Panc1 (cell line): ENCODE measurements around the gene CAMK1D. TPM values are rescaled to one million over a fixed set of nuclear protein-coding genes. Genes with fewer than 3 reads are reported as not detected.

Experiments
- ATAC-seq: fragments of 200-7000 bp; cut with Tn5 transposase; 2 replicates; pipeline ENCODE4 v1.9.1; 2020; ENCODE audit warnings: mild to moderate bottlenecking, moderate library complexity
- BruUV-seq: library from RNA; stranded (reverse); fragments of 400-500 nt; replicated peaks from 2 replicates; lab custom pipeline; 2021; lab: Mats Ljungman, UMichigan
- CTCF ChIA-PET: fragments of 300-600 bp; sonication (Branson Sonifier 250); formaldehyde crosslinking; loops from one replicate; lab custom pipeline; 2022; ENCODE audit warnings: antibody characterized with exemption; lab: Charles Lee
- POLR2A ChIA-PET: fragments of 300-600 bp; sonication (Branson Sonifier 250); formaldehyde crosslinking; loops from one replicate; lab custom pipeline; 2022; ENCODE audit warnings: antibody characterized with exemption; lab: Charles Lee
- DNase-seq: peaks from one replicate; pipeline ENCODE4 v3.0.0-alpha.2; 2010; ENCODE audit warnings: low read depth, low spot score
- H3K27ac ChIP-seq: 2 replicates; pipeline ENCODE4 v1.5.1; 2011; ENCODE audit warnings: mild to moderate bottlenecking, low read length, inconsistent platforms
- H3K27me3 ChIP-seq: fragments of 200-500 bp; sonication (Bioruptor generic); 2 replicates; pipeline ENCODE4 v1.6.0; 2014; ENCODE audit warnings: low read length, inconsistent platforms; ENCODE audit not compliant: control insufficient read depth, insufficient read depth
- H3K36me3 ChIP-seq: fragments of 200-500 bp; sonication (Bioruptor generic); 2 replicates; pipeline ENCODE4 v1.5.1; 2014; ENCODE audit warnings: inconsistent platforms, mild to moderate bottlenecking, low read length, moderate library complexity; ENCODE audit not compliant: control insufficient read depth, insufficient read depth
- H3K4me1 ChIP-seq: 2 replicates; pipeline ENCODE4 v1.5.1; 2011; ENCODE audit warnings: inconsistent platforms, mild to moderate bottlenecking, low read length, moderate library complexity; ENCODE audit not compliant: control insufficient read depth, insufficient read depth
- H3K4me3 ChIP-seq, 2 experiments: 2 replicates each; pipeline ENCODE4 v1.5.1; 2011 to 2012; ENCODE audit warnings: low read depth in 2 of 2, low read length in 2 of 2, mild to moderate bottlenecking in 2 of 2, inconsistent platforms in 1 of 2, moderate library complexity in 1 of 2
- H3K9me3 ChIP-seq: fragments of 200-500 bp; sonication (Bioruptor generic); 2 replicates; pipeline ENCODE4 v1.5.1; 2014; ENCODE audit warnings: low read depth, mild to moderate bottlenecking, inconsistent platforms, low read length, moderate library complexity; ENCODE audit not compliant: control insufficient read depth, insufficient read depth
- POLR2AphosphoS5 ChIP-seq: IDR thresholded peaks from 2 replicates; pipeline ENCODE4 v1.6.1; 2012; ENCODE audit warnings: mild to moderate bottlenecking, low read depth, low read length, moderate library complexity
- SIN3A ChIP-seq: IDR thresholded peaks from 2 replicates; pipeline ENCODE4 v1.6.1; 2012; ENCODE audit warnings: low read depth, mild to moderate bottlenecking, low read length, moderate library complexity, borderline replicate concordance; ENCODE audit not compliant: insufficient read depth
- TCF7L2 ChIP-seq: IDR thresholded peaks from 2 replicates; pipeline ENCODE4 v1.6.1; 2011; ENCODE audit warnings: mild to moderate bottlenecking, low read depth, low read length, inconsistent platforms
- in situ Hi-C: cut with HindIII; loops from 2 replicates; pipeline ENCODE4 v1.10.0; 2016; ENCODE audit warnings: low sequenced_read_pairs, low pct_unique_long_range_greater_than_20kb
- intact Hi-C: fragments of 100-400 bp; cut with micrococcal nuclease; formaldehyde crosslinking; loops from one replicate; pipeline ENCODE4 v1.10.0; 2022; ENCODE audit not compliant: unreplicated experiment
- total RNA-seq: library from RNA; stranded (reverse); gene quantifications from one replicate; pipeline ENCODE4 v1.2.1, GENCODE V29; 2021; ENCODE audit not compliant: unreplicated experiment
- TF ChIP-seq, protein P1 (sequence below): fragments of 450-650 bp; IDR thresholded peaks from 2 replicates; pipeline ENCODE4 v1.5.1; 2017; ENCODE audit warnings: mild to moderate bottlenecking
- TF ChIP-seq, protein P2 (sequence below), 2 experiments: IDR thresholded peaks; 2 replicates each; pipeline ENCODE4 v1.6.1; 2011 to 2012; ENCODE audit warnings: low read depth in 2 of 2, control low read depth in 1 of 2, low read length in 1 of 2, mild to moderate bottlenecking in 1 of 2, moderate library complexity in 1 of 2; ENCODE audit not compliant: insufficient read depth in 1 of 2

Gene CAMK1D
- total RNA-seq, 1 experiment from 2014 or later, result 5.7 TPM

DNA sequence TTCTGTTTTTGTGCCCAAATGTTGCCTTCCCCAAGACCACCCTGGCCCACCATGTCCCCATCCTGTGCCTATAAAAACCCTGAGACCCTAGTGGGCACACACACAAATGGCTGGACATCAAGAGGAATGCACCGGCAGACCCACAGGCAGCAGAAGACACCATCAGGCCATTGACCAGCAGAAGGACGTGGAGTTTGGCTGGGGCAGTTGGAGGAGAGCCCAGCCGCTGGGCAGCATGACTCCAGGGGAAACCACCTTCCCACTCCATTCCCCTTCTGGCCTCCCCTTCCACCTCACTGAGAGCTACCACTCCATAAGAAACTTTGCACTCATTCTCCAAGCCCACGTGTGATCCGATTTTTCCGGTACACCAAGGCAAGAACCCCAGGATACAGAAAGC, 309.2 kb downstream of the CAMK1D start:
- no peak overlapping the region for H3K27ac ChIP-seq
- no TSS peak for BruUV-seq
- CTCF ChIA-PET, result no interaction called here

DNA sequence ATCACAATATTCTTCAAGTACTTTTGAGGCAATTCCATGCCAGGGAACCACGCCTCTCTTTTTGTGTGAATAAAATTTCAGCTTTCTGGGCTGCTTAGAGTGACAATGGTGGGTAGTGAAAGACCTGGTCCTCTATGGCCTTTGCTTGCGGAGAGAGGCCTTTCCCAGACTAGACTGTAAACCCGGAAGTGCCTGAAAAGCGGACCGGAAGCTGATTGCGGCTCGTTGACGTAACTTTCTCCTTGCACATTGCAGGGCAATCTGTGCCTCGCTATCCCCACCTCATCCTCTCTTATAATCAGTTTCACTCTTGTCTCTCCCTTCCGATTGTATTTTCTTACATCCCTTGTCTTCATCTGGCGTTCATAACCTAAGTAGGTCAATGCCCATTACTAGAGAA, 310.4 kb downstream of the CAMK1D start:
- POLR2A ChIA-PET, result no interaction called here
- Histone ChIP-seq H3K4me1 (no peaks in the 10 kb centered on the region), H3K4me3 (no peak overlapping the region), H3K27ac (no peak overlapping the region), H3K36me3 (no peaks in the 10 kb centered on the region), H3K27me3 (no peaks in the 10 kb centered on the region), H3K9me3 (no peaks in the 10 kb centered on the region)
- TF ChIP-seq TCF7L2 (no peak), POLR2AphosphoS5 (no peak)
- intact Hi-C loops, result loop anchor here (5.0 kb wide), 1 partner anchor 397 kb away; no protein-coding TSS in a partner anchor
- CTCF ChIA-PET, result no interaction called here
- BruUV-seq, result no TSS peak
- in situ Hi-C loops, result no loop called here
- ATAC-seq (no peak), DNase-seq (no peak)

More for the DNA sequence above, 309.2 kb downstream of the CAMK1D start:
- TF ChIP-seq, protein P1, sequence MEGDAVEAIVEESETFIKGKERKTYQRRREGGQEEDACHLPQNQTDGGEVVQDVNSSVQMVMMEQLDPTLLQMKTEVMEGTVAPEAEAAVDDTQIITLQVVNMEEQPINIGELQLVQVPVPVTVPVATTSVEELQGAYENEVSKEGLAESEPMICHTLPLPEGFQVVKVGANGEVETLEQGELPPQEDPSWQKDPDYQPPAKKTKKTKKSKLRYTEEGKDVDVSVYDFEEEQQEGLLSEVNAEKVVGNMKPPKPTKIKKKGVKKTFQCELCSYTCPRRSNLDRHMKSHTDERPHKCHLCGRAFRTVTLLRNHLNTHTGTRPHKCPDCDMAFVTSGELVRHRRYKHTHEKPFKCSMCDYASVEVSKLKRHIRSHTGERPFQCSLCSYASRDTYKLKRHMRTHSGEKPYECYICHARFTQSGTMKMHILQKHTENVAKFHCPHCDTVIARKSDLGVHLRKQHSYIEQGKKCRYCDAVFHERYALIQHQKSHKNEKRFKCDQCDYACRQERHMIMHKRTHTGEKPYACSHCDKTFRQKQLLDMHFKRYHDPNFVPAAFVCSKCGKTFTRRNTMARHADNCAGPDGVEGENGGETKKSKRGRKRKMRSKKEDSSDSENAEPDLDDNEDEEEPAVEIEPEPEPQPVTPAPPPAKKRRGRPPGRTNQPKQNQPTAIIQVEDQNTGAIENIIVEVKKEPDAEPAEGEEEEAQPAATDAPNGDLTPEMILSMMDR, result no peak
- TF ChIP-seq TCF7L2 (no peak), SIN3A (no peak), POLR2AphosphoS5 (no peak)
- H3K36me3 ChIP-seq, result no peaks in the 10 kb centered on the region
- DNase-seq (no peak), ATAC-seq (no peak)
- in situ Hi-C loops (no loop called here), intact Hi-C loops (loop anchor here (5.0 kb wide), 1 partner anchor 396 kb away; no protein-coding TSS in a partner anchor)
- H3K27me3 ChIP-seq, result no peaks in the 10 kb centered on the region
- H3K4me1 ChIP-seq, result no peaks in the 10 kb centered on the region
- H3K9me3 ChIP-seq, result no peaks in the 10 kb centered on the region
- POLR2A ChIA-PET, result no interaction called here
- H3K4me3 ChIP-seq, result no peak overlapping the region

DNA sequence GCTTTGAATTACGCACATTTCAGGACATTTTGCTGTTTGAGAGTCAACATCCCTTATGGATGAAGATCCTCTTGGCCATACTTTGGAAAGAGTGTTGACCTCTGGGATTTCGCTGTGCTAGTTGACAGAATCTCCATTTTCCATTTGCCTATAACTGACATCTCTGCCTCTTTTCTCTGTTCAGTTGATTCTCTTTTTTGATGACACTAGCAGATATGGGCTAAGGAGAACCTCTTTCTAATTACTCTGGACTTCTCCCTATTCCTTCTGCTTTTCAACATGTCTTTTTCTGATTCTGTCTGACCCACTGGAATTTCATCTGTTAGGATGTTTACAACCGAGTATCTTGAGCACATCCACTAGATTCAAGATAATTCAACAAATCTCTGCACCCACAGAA, 311.5 kb downstream of the CAMK1D start:
- Histone ChIP-seq H3K27me3 (no peaks in the 10 kb centered on the region), H3K36me3 (no peaks in the 10 kb centered on the region), H3K27ac (no peak overlapping the region), H3K9me3 (no peaks in the 10 kb centered on the region), H3K4me1 (no peaks in the 10 kb centered on the region), H3K4me3 (no peak overlapping the region)
- BruUV-seq, result no TSS peak
- CTCF ChIA-PET, result no interaction called here
- in situ Hi-C loops, result no loop called here
- ATAC-seq (no peak), DNase-seq (no peak)
- POLR2A ChIA-PET, result no interaction called here
- intact Hi-C loops, result no loop called here
- TF ChIP-seq POLR2AphosphoS5, result no peak
- TF ChIP-seq TCF7L2, result no peak
- TF ChIP-seq SIN3A, result no peak

DNA sequence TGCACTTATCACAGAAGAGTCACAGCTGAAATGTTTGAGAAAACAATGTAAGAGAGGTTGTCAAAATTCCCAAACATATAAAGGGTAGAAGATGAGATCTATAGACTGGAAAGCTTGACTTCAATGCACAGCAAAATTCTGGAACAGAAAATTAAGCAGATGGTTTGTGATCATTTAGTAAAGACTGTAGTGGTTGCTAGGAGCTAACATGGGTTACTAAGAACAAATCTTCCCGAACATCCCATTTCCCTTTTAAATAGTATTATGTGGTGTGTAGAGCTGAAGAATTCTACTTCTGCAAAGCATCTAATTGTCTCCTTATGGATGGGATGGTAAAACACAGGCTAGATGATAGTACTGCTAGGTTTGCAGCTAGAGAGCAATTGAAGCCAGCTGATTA, 312.3 kb downstream of the CAMK1D start:
- BruUV-seq, result no TSS peak
- no peak overlapping the region for H3K4me3 ChIP-seq
- no peaks in the 10 kb centered on the region for H3K4me1 ChIP-seq
- TF ChIP-seq TCF7L2, result no peak
- TF ChIP-seq POLR2AphosphoS5, result no peak
- TF ChIP-seq SIN3A, result no peak
- TF ChIP-seq, protein P2, sequence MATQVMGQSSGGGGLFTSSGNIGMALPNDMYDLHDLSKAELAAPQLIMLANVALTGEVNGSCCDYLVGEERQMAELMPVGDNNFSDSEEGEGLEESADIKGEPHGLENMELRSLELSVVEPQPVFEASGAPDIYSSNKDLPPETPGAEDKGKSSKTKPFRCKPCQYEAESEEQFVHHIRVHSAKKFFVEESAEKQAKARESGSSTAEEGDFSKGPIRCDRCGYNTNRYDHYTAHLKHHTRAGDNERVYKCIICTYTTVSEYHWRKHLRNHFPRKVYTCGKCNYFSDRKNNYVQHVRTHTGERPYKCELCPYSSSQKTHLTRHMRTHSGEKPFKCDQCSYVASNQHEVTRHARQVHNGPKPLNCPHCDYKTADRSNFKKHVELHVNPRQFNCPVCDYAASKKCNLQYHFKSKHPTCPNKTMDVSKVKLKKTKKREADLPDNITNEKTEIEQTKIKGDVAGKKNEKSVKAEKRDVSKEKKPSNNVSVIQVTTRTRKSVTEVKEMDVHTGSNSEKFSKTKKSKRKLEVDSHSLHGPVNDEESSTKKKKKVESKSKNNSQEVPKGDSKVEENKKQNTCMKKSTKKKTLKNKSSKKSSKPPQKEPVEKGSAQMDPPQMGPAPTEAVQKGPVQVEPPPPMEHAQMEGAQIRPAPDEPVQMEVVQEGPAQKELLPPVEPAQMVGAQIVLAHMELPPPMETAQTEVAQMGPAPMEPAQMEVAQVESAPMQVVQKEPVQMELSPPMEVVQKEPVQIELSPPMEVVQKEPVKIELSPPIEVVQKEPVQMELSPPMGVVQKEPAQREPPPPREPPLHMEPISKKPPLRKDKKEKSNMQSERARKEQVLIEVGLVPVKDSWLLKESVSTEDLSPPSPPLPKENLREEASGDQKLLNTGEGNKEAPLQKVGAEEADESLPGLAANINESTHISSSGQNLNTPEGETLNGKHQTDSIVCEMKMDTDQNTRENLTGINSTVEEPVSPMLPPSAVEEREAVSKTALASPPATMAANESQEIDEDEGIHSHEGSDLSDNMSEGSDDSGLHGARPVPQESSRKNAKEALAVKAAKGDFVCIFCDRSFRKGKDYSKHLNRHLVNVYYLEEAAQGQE (IDR thresholded peaks at IDR 0.05; ENCODE audit: insufficient read depth in 1 of 2, low read depth in 2 of 2, low read length in 1 of 2), result no peak
- TF ChIP-seq, protein P1, result no peak
- in situ Hi-C loops (no loop called here), intact Hi-C loops (no loop called here)
- POLR2A ChIA-PET, result no interaction called here
- DNase-seq, result no peak
- CTCF ChIA-PET, result no interaction called here
- ATAC-seq, result no peak
- H3K27me3 ChIP-seq, result no peaks in the 10 kb centered on the region
- H3K27ac ChIP-seq, result no peak overlapping the region
- no peaks in the 10 kb centered on the region for H3K9me3 ChIP-seq
- no peaks in the 10 kb centered on the region for H3K36me3 ChIP-seq
